ENCODE data around the gene LRPAP1. TPM values are rescaled to one million over a fixed set of nuclear protein-coding genes. Genes with fewer than 3 reads are reported as not detected.

The LRPAP1 gene
- total and polyA plus RNA-seq, 2 donors (not counting 1 experiment from before 2014, with no cell fraction given) = 62.9 to 80.5 TPM

DNA sequence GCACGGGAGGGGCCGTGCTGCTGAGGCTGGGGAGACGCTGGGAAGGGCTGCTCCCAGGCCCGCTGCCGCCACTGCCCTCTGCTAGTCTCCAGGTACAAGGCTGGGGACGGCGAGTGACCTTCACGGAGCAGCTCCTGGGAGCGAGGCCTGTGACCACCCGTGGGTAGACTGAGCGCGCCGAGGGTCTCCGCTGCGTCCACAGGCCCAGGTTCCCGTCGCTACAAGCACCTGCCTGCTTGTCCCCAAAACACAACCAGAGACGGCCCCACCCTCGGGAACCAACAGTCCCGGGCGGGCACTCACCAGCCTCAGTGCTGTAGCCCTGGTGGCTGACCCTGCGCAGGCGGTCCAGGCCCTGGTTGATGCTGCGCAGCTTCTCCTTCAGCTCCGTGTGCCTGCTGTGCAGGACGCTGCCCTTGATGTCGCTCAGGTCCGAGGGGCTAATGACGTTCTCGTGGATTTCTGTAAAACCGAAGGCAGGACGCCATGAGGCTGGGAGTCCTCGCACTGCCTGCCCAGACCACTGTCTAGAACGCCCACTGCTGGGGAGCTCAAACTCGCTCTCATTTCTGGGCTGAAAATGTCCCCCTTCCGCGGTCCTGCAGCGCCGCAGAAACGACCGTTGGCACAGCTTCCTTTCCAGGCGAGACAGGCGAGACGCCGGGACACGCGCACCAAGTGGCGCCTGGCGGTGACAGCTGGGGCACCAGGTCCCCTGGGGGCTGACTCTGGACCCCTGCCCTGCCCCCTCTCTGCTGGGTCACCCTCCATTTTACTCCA, 14.3 kb downstream of the LRPAP1 start:
- Histone ChIP-seq H3K9me3 (ENCODE audit: control insufficient read depth, insufficient read depth, low read depth, low read length) (no peaks in the 10 kb centered on the region), H3K27me3 (ENCODE audit: control insufficient read depth, insufficient read depth, low read length) (no peaks in the 10 kb centered on the region), H3K4me2 (ENCODE audit: extremely low read depth, insufficient read depth, low read length) (no peak overlapping the region), H3K79me2 (ENCODE audit: control insufficient read depth, insufficient read depth, low read length) (no peaks in the 10 kb centered on the region), H2AFZ (ENCODE audit: low read length) (no peak overlapping the region), H3K4me1 (ENCODE audit: control insufficient read depth, extremely low read depth, insufficient read depth, low read length) (no peaks in the 10 kb centered on the region), H3K9ac (ENCODE audit: insufficient read depth, low read length) (no peak overlapping the region), H3K4me3 (replicated peaks in 1 of 4; ENCODE audit: control extremely low read depth in 1 of 4, insufficient read depth in 1 of 4, low read depth in 3 of 4, low read length in 4 of 4) (no peak overlapping the region), H3K27ac (ENCODE audit: insufficient read depth, low read length) (no peak overlapping the region), H3K36me3 (ENCODE audit: control insufficient read depth, insufficient read depth, low read length) (peaks cover 34% of the 10 kb centered on the region), H4K20me1 (ENCODE audit: control insufficient read depth, extremely low read depth, insufficient read depth, low read length) (no peaks in the 10 kb centered on the region)
- no peak for DNase-seq (ENCODE audit: low read depth in 2 of 2)
- no peak for TF ChIP-seq EZH2 (IDR thresholded peaks at IDR 0.05; ENCODE audit: low read length, missing control alignments)
- TF ChIP-seq, protein P1, sequence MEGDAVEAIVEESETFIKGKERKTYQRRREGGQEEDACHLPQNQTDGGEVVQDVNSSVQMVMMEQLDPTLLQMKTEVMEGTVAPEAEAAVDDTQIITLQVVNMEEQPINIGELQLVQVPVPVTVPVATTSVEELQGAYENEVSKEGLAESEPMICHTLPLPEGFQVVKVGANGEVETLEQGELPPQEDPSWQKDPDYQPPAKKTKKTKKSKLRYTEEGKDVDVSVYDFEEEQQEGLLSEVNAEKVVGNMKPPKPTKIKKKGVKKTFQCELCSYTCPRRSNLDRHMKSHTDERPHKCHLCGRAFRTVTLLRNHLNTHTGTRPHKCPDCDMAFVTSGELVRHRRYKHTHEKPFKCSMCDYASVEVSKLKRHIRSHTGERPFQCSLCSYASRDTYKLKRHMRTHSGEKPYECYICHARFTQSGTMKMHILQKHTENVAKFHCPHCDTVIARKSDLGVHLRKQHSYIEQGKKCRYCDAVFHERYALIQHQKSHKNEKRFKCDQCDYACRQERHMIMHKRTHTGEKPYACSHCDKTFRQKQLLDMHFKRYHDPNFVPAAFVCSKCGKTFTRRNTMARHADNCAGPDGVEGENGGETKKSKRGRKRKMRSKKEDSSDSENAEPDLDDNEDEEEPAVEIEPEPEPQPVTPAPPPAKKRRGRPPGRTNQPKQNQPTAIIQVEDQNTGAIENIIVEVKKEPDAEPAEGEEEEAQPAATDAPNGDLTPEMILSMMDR (conservative IDR thresholded peaks at IDR 0.05 in 1 of 2, IDR thresholded peaks at IDR 0.05 in 1 of 2; ENCODE audit: low read depth in 1 of 2, low read length in 2 of 2) = no peak

DNA sequence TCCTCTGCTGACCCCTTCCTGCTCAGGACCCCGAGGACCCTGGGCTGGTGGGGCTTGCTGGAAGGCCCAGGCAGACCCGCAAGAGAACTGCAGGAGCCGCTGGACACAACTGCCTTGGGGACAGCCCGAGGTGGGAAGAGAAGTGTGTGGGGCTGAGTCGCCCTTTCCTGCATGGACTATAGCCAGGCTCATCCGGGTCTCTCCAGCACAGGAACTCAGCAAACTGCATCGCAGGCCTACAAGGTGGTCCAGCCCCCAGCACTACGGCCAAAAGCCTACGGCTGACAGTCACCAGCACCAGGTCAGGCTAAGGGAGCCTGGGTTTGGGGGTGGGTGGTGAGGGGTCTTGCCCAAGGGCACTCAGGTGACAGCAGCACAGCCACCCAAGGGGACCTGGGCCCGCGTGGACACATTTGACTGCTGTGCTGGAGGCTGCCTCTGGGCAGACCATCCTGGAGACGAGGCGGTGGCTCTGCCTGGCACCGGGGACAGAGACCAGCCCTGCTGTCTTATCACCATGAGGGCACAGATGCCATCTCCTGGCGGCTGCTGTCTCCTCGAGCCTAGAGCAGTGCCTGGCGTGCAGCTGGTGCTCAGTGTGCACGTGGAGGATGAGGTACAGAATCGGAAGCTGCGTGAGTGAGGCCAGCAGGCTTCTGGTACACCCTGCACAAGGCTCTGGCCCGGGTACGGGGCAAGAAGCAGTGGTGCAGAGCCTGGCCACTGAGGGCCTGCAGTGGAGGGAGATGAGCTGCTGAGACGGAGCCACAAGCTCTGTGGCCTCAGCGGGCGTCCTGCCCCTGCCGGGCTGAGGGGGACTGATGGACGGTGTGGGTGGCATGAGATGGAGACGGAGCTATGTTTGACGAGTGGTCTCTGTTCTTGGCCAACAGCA, 15.1 kb downstream of the LRPAP1 start:
- no peak overlapping the region for H3K9ac ChIP-seq (ENCODE audit: insufficient read depth, low read length)
- H3K36me3 ChIP-seq (ENCODE audit: control insufficient read depth, insufficient read depth, low read length) = peaks cover 36% of the 10 kb centered on the region
- TF ChIP-seq, protein P1 (conservative IDR thresholded peaks at IDR 0.05 in 1 of 2, IDR thresholded peaks at IDR 0.05 in 1 of 2; ENCODE audit: low read depth in 1 of 2, low read length in 2 of 2) = no peak
- TF ChIP-seq EZH2 (IDR thresholded peaks at IDR 0.05; ENCODE audit: low read length, missing control alignments) = no peak
- H3K27me3 ChIP-seq (ENCODE audit: control insufficient read depth, insufficient read depth, low read length) = no peaks in the 10 kb centered on the region
- H3K4me2 ChIP-seq (ENCODE audit: extremely low read depth, insufficient read depth, low read length) = no peak overlapping the region
- no peak overlapping the region for H2AFZ ChIP-seq (ENCODE audit: low read length)
- H3K4me1 ChIP-seq (ENCODE audit: control insufficient read depth, extremely low read depth, insufficient read depth, low read length) = no peaks in the 10 kb centered on the region
- no peak overlapping the region for H3K4me3 ChIP-seq (replicated peaks in 1 of 4; ENCODE audit: control extremely low read depth in 1 of 4, insufficient read depth in 1 of 4, low read depth in 3 of 4, low read length in 4 of 4)
- no peaks in the 10 kb centered on the region for H3K9me3 ChIP-seq (ENCODE audit: control insufficient read depth, insufficient read depth, low read depth, low read length)
- H4K20me1 ChIP-seq (ENCODE audit: control insufficient read depth, extremely low read depth, insufficient read depth, low read length) = no peaks in the 10 kb centered on the region
- no peak overlapping the region for H3K27ac ChIP-seq (ENCODE audit: insufficient read depth, low read length)
- no peak for DNase-seq (ENCODE audit: low read depth in 2 of 2)
- no peaks in the 10 kb centered on the region for H3K79me2 ChIP-seq (ENCODE audit: control insufficient read depth, insufficient read depth, low read length)

Data from fibroblast of lung (primary cell).